ENCODE results near the gene CXCR4. TPM values are rescaled to one million over a fixed set of nuclear protein-coding genes. Genes with fewer than 3 reads are reported as not detected.

The CXCR4 gene
- total and polyA plus RNA-seq, 10 of the 15 experiments (the other 5 are each of a cell fraction or from before 2014, with no cell fraction given), result 31.1 to 749 (median 52.7) TPM

- Histone ChIP-seq H3K9ac (ENCODE audit: control insufficient read depth, insufficient read depth, low read length) (no peak overlapping the region), H2AFZ (ENCODE audit: control insufficient read depth, low read depth, low read length) (no peak overlapping the region), H4K20me1 (ENCODE audit: control insufficient read depth, insufficient read depth) (no peaks in the 10 kb centered on the region), H3K4me2 (ENCODE audit: control insufficient read depth, insufficient read depth) (no peak overlapping the region), H3K79me2 (ENCODE audit: control insufficient read depth, insufficient read depth, low read length) (no peaks in the 10 kb centered on the region), H3K27ac (ENCODE audit: control insufficient read depth, insufficient read depth) (no peak overlapping the region), H3K4me3 (no peak overlapping the region), H3K36me3 (ENCODE audit: control insufficient read depth in 2 of 2, insufficient read depth in 2 of 2, low read length in 1 of 2) (no peaks in the 10 kb centered on the region), H3K27me3 (replicated peaks in 1 of 2; ENCODE audit: control insufficient read depth in 2 of 2, insufficient read depth in 2 of 2, low read length in 1 of 2) (no peaks in the 10 kb centered on the region), H3K4me1 (ENCODE audit: control insufficient read depth, insufficient read depth, low read length) (no peaks in the 10 kb centered on the region), H3K9me3 (replicated peaks; ENCODE audit: control insufficient read depth, insufficient read depth, low read length) (no peaks in the 10 kb centered on the region)
- ATAC-seq, result peak; percentile 93
- CTCF ChIA-PET, result no interaction called here
- SMC1A ChIA-PET (ENCODE audit: uncharacterized antibody, unreplicated experiment), result interaction anchor here (1.4 kb wide), 1 partner anchor 122 kb away, joined by 4 read pairs; no protein-coding TSS in a partner anchor
- WGBS (ENCODE audit: insufficient coverage, insufficient replicate concordance, low lambda C conversion rate, missing lambda C conversion rate), result 68% methylated on average over 2 of the region's 2 CpGs
- no peak for DNase-seq (ENCODE audit: low read depth, low spot score)
- RAD21 ChIA-PET (ENCODE audit: unreplicated experiment), result no interaction called here
- FAIRE-seq, result no peak
- no TSS peak for BruUV-seq (replicated peaks)
- POLR2A ChIA-PET, result no interaction called here
- intact Hi-C loops (cut with micrococcal nuclease; ENCODE audit: unreplicated experiment) (no loop called here), in situ Hi-C loops (cut with MboI) (no loop called here)
- no peak for TF ChIP-seq ELK1 (IDR thresholded peaks at IDR 0.05; ENCODE audit: low read depth, low read length)
- no peak for TF ChIP-seq NFYA (IDR thresholded peaks at IDR 0.05; ENCODE audit: borderline replicate concordance, low read depth, low read length)
- no peak for TF ChIP-seq E4F1 (IDR thresholded peaks at IDR 0.05; ENCODE audit: borderline replicate concordance, partially characterized antibody)
- no peak for TF ChIP-seq RCOR1 (conservative IDR thresholded peaks at IDR 0.05; ENCODE audit: low read depth, low read length)
- no peak for TF ChIP-seq HDGF (IDR thresholded peaks at IDR 0.05)
- 0 out of 2 replicates have a peak, but pooled peaks have one; percentile 14 for TF ChIP-seq IKZF1 (conservative IDR thresholded peaks at IDR 0.05)
- TF ChIP-seq IKZF2 (IDR thresholded peaks at IDR 0.05), result 0 out of 4 replicates have a peak, but pooled peaks of 1 of the 2 experiments have one; percentile 35
- TF ChIP-seq ZNF217 (IDR thresholded peaks at IDR 0.05), result 0 out of 2 replicates have a peak, but pooled peaks have one; percentile 39
- no peak for TF ChIP-seq SMAD5 (IDR thresholded peaks at IDR 0.05; ENCODE audit: low read depth)
- TF ChIP-seq SMARCA5 (IDR thresholded peaks at IDR 0.05), result peak; percentile 59; the same call in 1 of the 2 replicates
- TF ChIP-seq STAT3 (IDR thresholded peaks at IDR 0.05; ENCODE audit: low read depth, low read length), result no peak
Observed at GRCh38 chr2:136101042-136101441, 16.9 kb downstream of the CXCR4 start.

Data from GM12878 (cell line).